GDM1 (cell line): ENCODE data around the gene ZNF496.
A peak's percentile ranks its signal among the peaks of the same experiment; 100 is the strongest.
"Not testable (repeated sequence)": the region's sequence is repeated elsewhere in the genome, so short reads cannot be mapped to it uniquely, and the experiment has no call there.

Experiments
- DNase-seq: peaks from one replicate; lab custom pipeline; 2025; lab: John Stamatoyannopoulos, UW

ZNF496 gene

DNA sequence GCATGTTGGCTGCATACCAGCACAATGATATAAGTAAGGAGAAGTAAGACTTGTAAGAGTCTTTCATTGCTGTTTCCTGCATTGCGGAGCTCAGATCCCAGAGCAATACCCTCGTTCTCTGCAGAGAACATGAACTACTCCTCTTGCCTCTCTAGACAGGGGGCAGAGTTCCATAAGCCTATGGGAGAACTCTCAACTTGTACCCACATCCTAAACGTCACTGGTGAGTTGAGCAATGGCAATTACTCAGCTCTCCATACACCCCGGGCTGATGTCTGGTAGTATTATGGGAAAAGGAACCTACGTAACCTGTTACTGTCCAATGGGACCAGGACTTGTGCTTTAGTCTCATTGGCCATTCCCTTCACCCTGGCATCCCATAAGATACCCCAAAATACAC, 27.3 kb upstream of the ZNF496 start:
- no peak for DNase-seq

- no peak for DNase-seq
Observed at GRCh38 chr1:247357781-247358211, 26.1 kb upstream of the ZNF496 start.

DNA sequence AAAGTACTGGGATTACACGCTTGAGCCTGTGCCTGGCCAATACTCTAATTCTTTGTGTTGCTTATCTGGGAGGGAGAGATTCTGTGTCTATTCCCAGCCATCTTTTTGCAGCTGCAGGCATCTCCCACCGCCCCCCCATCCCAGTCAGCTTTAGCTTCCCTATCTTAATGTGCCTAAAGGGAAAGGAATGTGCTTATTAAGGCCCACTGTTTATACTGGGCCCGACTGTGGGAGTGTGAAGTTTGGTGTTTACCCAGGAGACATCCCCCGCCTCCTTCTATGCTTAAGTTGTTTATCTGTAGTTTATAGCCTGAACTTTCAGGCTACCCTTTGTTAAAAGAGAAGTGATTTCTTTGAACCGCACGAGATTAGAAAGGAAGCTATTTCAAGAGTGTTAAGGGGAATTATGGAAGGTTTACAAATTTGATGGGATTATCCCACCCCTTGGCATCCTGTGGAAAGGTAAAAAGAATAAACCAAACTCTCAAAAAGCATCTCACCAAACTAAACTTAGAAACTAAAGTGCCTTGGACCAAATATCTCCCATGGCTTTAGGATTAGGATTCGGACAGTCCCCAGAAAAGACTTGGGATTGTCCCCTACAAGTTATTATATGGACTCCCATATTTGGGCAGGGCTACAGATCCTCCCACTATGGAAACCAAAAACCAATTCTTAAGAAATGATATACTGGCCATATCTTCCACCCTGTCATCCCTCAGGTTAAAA, 25.5 kb upstream of the ZNF496 start:
- DNase-seq = no peak

GRCh38 chr1:247355160-247355559, 23.5 kb upstream of the ZNF496 start:
- not testable (repeated sequence) for DNase-seq

DNA sequence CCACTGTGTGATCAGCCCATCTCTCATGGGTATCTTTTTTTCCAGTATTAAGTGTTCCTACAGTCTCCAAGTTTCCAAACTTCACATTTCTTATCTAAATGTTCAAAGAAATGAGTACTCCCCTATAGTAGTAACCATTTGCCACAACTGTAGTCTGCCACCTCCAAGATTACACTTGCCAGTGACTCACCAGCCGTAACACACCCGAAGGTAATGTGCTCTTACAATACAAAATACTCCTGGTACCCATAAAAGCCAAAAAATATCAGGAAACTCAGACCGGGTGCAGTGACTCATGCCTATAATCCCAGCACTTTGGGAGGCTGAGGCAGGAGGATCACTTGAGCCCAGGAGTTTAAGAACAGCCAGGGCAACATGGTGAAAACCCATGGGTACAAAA, 20.5 kb upstream of the ZNF496 start:
- no peak for DNase-seq

- no peak for DNase-seq
Observed at GRCh38 chr1:247350587-247350986, 18.9 kb upstream of the ZNF496 start.

- no peak for DNase-seq
Observed at GRCh38 chr1:247347477-247348222, 16.0 kb upstream of the ZNF496 start.

GRCh38 chr1:247345881-247346280, 14.2 kb upstream of the ZNF496 start:
- DNase-seq = no peak

DNA sequence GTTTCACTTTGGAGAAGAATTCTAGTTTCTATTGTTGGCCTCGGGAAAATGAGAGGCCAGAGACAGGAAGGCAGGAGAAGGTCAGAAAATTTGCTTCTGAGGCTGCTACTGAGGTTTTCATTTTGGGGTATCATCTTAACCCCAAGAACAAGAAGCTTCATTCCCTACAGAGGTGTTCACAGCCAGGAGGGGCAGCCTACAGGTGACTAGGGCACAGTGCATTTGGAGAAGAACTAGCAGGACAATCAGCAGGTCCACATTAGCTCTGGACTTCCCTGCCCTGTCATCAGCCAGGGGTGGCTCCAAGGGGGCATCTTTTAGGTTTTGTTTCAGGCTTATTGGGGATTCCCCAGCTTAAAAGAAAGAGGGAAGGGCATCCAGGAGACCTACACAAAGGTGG, 12.1 kb upstream of the ZNF496 start:
- no peak for DNase-seq

GRCh38 chr1:247338723-247339275, 7.1 kb upstream of the ZNF496 start:
- DNase-seq = no peak

- no peak for DNase-seq
Observed at GRCh38 chr1:247337961-247338360, 6.3 kb upstream of the ZNF496 start.

DNA sequence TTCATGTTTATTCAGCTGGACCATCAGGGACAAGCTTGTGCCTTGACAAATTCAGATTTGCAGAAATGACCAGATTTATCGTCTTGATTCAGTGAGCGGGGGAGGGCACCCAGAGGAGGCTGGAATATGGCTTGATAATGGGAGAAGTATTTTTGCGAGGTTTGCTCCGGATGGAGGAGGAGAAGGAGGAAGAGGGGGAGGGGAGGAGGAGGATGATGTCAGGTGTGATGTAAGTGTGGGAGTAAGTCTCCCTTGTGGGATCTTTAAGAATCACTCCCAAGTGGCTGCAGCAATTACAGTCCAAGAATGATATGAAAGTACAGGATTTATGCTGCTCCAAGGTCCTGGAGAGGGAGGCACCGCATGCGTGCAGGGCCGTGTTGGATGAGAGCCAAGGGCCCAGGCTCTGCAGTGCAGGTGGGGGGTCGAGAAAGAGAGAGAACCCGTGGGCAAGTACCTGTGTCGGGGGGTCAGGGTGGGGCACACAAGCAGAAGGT, 5.6 kb upstream of the ZNF496 start:
- no peak for DNase-seq

- no peak for DNase-seq
Observed at GRCh38 chr1:247336390-247336789, 4.7 kb upstream of the ZNF496 start.

DNA sequence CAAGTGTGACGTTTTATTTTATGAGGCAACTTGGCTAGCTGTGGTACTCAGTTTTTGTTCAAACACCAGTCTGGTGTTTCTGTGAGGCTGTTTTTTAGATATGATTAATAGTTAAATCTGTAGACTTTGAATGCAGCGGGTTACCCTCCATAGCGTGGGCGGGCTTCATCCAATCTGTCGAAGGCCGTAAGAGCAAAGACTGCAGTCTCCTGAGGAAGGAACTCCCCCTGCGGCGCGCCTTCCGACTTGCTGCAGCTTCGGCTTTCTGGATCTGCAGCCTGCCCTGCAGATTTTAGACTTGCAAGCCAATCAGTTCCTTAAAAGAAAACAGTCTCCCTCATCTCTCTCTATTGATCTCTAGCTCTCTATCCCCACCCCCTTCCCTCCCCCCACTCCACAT, 4.2 kb upstream of the ZNF496 start:
- DNase-seq = no peak

- DNase-seq = no peak
Observed at GRCh38 chr1:247334378-247335133, 2.9 kb upstream of the ZNF496 start.

- DNase-seq = no peak
Observed at GRCh38 chr1:247332623-247333361, 1.1 kb upstream of the ZNF496 start.

- peak; percentile 41 for DNase-seq
Observed at GRCh38 chr1:247332215-247332622, 552 bp upstream of the ZNF496 start.

- DNase-seq = peak; percentile 64
Observed at GRCh38 chr1:247331172-247331524, 519 bp downstream of the ZNF496 start.

DNA sequence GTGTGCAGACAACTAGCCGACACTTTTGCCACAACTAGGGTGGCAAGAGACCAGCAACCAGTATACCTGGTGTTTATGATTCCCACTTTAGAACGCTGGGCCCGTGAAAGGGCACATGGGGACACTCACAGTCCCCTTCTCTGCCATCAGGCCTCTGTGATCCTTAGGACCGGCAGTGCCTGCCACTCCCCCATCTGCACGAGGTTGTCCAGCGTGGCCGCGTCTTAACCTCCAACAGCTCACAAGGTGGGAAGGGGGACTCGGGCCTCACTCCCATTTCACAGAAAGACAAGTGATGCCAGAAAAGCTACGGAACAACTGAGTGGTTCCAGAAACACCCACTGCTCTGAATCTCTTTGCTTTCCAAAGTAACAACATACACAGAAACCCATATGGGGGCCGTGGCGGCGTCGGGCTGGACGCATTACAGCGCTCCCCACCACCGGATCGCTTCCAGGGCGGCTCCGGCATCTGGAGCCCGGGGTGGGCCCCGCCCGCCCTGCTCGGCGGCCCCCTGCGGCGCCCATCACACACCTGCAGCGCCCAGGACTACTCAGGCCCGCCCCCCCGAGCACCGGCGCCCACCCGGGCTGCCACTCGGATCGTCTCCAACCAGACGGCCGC, 1.0 kb downstream of the ZNF496 start:
- no peak for DNase-seq

DNA sequence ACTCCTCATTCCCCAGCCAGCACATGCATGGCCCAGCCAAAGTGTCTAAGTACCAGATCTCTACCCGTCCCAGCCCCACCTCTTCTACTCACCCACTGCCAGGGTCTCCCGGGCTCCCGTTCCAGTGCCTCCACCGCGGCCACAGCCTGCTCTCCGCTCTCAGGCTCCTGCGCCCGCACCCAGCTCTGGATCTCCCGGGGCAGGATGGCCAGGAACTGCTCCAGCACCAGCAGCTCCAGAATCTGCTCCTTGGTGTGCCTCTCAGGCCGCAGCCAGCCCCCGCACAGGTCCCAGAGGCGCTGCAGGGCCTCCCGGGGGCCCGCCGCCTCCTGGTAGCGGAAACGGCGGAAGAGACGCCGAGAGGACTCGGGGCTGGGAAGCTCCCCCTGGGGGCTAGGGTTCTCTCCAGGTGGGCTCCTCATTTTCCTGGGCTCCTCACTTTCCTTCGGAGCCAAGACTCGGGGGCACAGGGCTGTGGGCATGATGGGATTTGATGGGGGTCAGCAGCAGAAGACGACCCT, 2.5 kb downstream of the ZNF496 start:
- DNase-seq = no peak

DNA sequence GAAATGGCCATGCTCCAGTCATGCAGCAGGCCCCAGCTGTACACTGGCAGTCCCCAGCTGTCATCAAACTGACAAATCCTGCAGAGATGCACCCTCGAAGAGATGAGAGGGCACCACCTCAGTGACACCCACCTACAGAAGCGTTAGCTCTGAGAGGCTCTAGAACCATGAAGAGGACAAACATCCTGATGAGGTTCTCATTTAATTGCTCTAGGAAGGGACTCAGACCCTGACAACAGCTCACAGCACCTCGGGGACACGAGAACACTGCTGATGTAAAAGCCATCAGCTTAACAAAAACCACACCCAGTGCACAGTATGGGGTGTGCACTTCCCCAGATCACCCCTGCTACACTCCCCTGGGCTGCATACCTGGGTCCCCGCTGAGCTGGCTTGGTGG, 3.4 kb downstream of the ZNF496 start:
- no peak for DNase-seq
